ENCODE data around the gene CCDC120.

CCDC120 gene

DNA sequence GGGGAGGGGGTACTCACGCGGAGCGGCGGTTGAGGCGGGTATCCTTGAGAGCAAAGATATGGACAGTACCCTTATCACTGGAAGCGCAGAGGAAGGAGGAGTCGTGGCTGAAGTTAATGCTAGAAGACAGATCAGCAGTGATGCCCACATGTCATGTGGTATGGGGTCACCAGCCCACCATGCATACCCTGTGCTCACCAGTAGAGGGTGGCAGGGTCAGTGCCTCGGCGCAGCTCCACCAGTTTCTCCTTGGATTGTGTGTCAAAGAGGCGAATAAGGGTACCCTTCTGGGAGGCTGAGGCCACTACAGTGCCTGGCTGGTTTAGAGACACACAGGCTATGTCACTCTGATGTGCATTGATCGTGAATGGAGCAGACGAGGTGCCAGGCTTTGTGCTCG, 16.5 kb downstream of the CCDC120 start:
- H3K27me3 ChIP-seq (ENCODE audit: insufficient read depth, low read length, poor library complexity, severe bottlenecking), result no peaks in the 10 kb centered on the region
- no peaks in the 10 kb centered on the region for H4K20me1 ChIP-seq (ENCODE audit: insufficient read depth, low read length, poor library complexity, severe bottlenecking)
- TF ChIP-seq EZH2phosphoT487 (IDR thresholded peaks at IDR 0.05; ENCODE audit: borderline replicate concordance), result no peak
- TF ChIP-seq, protein P1, sequence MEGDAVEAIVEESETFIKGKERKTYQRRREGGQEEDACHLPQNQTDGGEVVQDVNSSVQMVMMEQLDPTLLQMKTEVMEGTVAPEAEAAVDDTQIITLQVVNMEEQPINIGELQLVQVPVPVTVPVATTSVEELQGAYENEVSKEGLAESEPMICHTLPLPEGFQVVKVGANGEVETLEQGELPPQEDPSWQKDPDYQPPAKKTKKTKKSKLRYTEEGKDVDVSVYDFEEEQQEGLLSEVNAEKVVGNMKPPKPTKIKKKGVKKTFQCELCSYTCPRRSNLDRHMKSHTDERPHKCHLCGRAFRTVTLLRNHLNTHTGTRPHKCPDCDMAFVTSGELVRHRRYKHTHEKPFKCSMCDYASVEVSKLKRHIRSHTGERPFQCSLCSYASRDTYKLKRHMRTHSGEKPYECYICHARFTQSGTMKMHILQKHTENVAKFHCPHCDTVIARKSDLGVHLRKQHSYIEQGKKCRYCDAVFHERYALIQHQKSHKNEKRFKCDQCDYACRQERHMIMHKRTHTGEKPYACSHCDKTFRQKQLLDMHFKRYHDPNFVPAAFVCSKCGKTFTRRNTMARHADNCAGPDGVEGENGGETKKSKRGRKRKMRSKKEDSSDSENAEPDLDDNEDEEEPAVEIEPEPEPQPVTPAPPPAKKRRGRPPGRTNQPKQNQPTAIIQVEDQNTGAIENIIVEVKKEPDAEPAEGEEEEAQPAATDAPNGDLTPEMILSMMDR (conservative IDR thresholded peaks at IDR 0.05; ENCODE audit: low read length), result no peak
- peaks cover 2% of the 10 kb centered on the region for H3K4me1 ChIP-seq (ENCODE audit: insufficient read depth, low read length, poor library complexity, severe bottlenecking)
- H3K9ac ChIP-seq (ENCODE audit: low read depth, low read length, poor library complexity, severe bottlenecking), result no peak overlapping the region
- H3K79me2 ChIP-seq (ENCODE audit: insufficient read depth, low read length), result peaks cover 12% of the 10 kb centered on the region; the same call in 1 of the 2 replicates
- H3K4me2 ChIP-seq (ENCODE audit: low read depth, low read length, poor library complexity, severe bottlenecking), result no peak overlapping the region
- H3K9me2 ChIP-seq (replicated peaks; ENCODE audit: low read depth, low read length), result no peaks in the 10 kb centered on the region
- H3K4me3 ChIP-seq (ENCODE audit: low read length, poor library complexity, severe bottlenecking), result no peak overlapping the region
- H3K36me3 ChIP-seq (ENCODE audit: insufficient read depth, low read length), result no peaks in the 10 kb centered on the region
- no peaks in the 10 kb centered on the region for H3K9me3 ChIP-seq (ENCODE audit: insufficient read depth, low read depth, low read length)
- no peak overlapping the region for H2AFZ ChIP-seq (ENCODE audit: low read length)
- no peaks in the 10 kb centered on the region for H3F3A ChIP-seq (ENCODE audit: low read depth)

DNA sequence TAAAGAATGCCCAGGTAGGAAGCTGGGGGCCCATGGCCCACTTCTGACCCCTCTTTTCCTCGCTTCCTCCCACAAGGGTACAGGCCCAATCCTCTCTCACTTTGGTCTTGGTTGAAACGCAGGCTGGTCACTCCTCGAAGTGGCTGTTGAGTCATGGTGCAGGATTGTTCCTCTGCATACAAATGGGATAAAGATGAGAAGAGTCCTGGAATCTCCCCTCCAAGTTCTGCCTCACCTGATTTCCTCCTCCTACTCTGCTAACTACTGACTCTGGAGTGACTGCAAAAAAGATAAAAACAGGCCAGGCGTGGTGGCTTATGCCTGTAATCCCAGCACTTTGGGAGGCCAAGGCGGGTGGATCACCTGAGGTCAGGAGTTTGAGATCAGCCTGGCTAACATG, 19.1 kb downstream of the CCDC120 start:
- Histone ChIP-seq H3K9me2 (replicated peaks; ENCODE audit: low read depth, low read length) (no peaks in the 10 kb centered on the region), H3K4me1 (ENCODE audit: insufficient read depth, low read length, poor library complexity, severe bottlenecking) (peaks cover 2% of the 10 kb centered on the region), H4K20me1 (ENCODE audit: insufficient read depth, low read length, poor library complexity, severe bottlenecking) (no peaks in the 10 kb centered on the region), H3K9me3 (ENCODE audit: insufficient read depth, low read depth, low read length) (no peaks in the 10 kb centered on the region), H3K4me3 (ENCODE audit: low read length, poor library complexity, severe bottlenecking) (no peak overlapping the region), H3K9ac (ENCODE audit: low read depth, low read length, poor library complexity, severe bottlenecking) (no peak overlapping the region), H3F3A (ENCODE audit: low read depth) (no peaks in the 10 kb centered on the region), H3K79me2 (ENCODE audit: insufficient read depth, low read length) (peaks cover 8% of the 10 kb centered on the region; the same call in 1 of the 2 replicates), H3K4me2 (ENCODE audit: low read depth, low read length, poor library complexity, severe bottlenecking) (no peak overlapping the region), H2AFZ (ENCODE audit: low read length) (no peak overlapping the region), H3K36me3 (ENCODE audit: insufficient read depth, low read length) (no peaks in the 10 kb centered on the region), H3K27me3 (ENCODE audit: insufficient read depth, low read length, poor library complexity, severe bottlenecking) (no peaks in the 10 kb centered on the region)
- no peak for TF ChIP-seq EZH2phosphoT487 (IDR thresholded peaks at IDR 0.05; ENCODE audit: borderline replicate concordance)
- TF ChIP-seq, protein P1 (conservative IDR thresholded peaks at IDR 0.05; ENCODE audit: low read length), result no peak

DNA sequence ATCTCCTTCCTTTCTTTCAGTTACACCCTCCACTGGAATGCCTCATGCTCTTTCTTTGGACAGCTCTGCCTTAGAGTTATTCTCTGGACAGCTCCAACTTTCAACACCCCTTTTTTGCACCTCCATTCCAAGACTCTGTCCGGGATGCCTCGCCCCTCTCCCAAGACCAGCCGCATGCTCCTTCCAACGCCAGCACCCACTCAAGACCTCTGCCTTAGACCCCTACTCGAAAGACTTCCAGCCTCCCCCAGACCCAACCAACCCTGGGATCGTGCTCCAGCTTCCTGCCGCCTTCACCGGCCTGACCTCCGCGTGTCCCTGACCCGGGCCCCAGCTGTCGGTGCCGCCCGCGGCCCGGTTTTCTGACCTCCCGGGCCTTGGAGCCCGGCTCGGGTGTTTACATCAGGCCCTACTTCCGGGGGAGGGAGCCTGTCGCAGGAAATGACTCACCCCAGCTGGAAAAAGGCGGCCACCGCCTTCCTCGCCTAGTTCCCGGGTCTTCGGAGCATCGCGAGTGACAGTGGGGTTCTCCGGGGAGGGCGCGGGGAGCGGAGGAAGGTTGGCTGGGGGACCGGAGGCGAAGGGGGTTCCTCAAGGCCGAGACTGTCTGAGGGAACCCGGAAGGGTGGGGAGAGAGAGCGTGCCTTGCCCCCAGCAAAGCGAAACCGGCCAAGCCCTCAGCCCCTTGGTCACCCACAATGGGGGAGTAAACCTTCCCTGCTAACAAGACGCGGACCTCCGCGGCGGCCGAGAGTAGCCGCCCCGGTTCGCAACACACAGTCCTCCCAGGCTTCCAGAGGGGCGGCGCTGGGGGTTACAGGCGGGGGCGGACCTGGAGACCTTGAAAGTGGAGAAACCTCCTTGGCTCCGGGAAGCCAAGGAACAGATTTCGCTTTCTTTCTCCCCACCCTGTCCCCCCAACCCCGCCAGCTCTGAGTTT, 21.0 kb downstream of the CCDC120 start, which contains the start of gene WDR45:
Gene WDR45 (minus strand): TSS at position 399 of the 940 bp plus-strand sequence. CDS start 1,792 bp downstream, outside the sequence.
- TF ChIP-seq EZH2phosphoT487 (IDR thresholded peaks at IDR 0.05; ENCODE audit: borderline replicate concordance), result no peak
- TF ChIP-seq, protein P1 (conservative IDR thresholded peaks at IDR 0.05; ENCODE audit: low read length), result no peak
- Histone ChIP-seq H3K36me3 (ENCODE audit: insufficient read depth, low read length) (no peaks in the 10 kb centered on the region), H3K4me2 (ENCODE audit: low read depth, low read length, poor library complexity, severe bottlenecking) (peak within 1 kb of the TSS; percentile 79), H3K9me2 (replicated peaks; ENCODE audit: low read depth, low read length) (no peaks in the 10 kb centered on the region), H3F3A (ENCODE audit: low read depth) (no peaks in the 10 kb centered on the region), H4K20me1 (ENCODE audit: insufficient read depth, low read length, poor library complexity, severe bottlenecking) (no peaks in the 10 kb centered on the region), H2AFZ (ENCODE audit: low read length) (peak within 1 kb of the TSS; percentile 96), H3K9ac (ENCODE audit: low read depth, low read length, poor library complexity, severe bottlenecking) (peak within 1 kb of the TSS; percentile 84), H3K4me3 (ENCODE audit: low read length, poor library complexity, severe bottlenecking) (peak within 1 kb of the TSS; percentile 84), H3K27me3 (ENCODE audit: insufficient read depth, low read length, poor library complexity, severe bottlenecking) (no peaks in the 10 kb centered on the region), H3K9me3 (ENCODE audit: insufficient read depth, low read depth, low read length) (no peaks in the 10 kb centered on the region), H3K79me2 (ENCODE audit: insufficient read depth, low read length) (no peaks in the 10 kb centered on the region), H3K4me1 (ENCODE audit: insufficient read depth, low read length, poor library complexity, severe bottlenecking) (no peaks in the 10 kb centered on the region)
